ENCODE measurements around the gene ACAP1. TPM values are rescaled to one million over a fixed set of nuclear protein-coding genes. Genes with fewer than 3 reads are reported as not detected.
A peak's percentile ranks its signal among the peaks of the same experiment; 100 is the strongest.

The ACAP1 gene
- total RNA-seq, 1 experiment from 2014 or later, result 17.8 TPM

DNA sequence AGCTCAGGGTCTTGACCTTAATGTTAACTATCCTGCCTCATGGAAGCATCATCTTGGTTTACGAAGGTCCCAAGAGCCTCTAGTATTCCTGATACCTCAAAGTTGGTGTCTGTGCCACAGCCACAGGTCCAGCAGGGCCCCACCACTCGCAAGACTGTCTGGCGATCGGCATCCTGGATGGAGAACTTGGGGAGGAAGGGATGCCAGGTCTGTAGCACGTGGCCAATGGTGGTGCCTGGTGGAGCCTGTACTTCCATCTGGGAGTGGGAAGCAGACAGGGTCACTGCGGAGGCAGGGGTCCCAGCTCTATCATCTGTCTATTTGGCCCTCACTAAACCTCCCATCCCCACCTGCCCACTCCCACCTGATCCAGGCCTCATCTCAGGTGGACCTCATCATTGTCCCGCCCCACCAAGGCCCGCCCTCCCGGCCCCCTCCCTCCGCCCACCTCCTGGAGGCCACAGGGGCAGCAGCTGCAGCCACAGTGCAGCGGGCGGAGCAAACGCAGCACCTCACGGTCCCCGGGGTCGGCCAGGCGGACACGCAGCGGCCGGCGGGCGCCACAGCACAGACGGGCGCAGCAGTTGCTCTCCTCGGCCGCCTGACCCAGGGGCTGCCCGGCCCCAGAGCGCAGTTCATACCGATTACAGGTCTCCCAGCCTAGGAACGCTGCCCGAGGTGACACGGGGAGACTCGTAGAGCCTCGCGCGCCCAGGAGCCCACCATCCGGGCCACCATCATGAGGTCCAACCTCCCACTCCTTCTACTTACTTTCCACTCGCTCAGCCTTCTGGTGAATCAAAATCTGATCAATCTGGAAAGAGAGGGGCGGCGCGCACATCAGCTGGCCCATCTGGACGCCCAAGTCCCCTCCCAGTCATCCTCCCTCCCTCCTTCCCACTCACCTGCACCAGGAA lies 56.6 kb downstream of the ACAP1 start:
- Histone ChIP-seq H3K36me3 (replicated peaks; ENCODE audit: control insufficient read depth, insufficient read depth, low read length) (peaks cover 12% of the 10 kb centered on the region), H3K27me3 (ENCODE audit: control insufficient read depth, insufficient read depth, low read length) (no peaks in the 10 kb centered on the region), H3K4me3 (ENCODE audit: insufficient read depth, low read depth, low read length) (peak overlapping the region; percentile 68; the same call in 1 of the 2 replicates)
- peak; percentile 81 for DNase-seq

DNA sequence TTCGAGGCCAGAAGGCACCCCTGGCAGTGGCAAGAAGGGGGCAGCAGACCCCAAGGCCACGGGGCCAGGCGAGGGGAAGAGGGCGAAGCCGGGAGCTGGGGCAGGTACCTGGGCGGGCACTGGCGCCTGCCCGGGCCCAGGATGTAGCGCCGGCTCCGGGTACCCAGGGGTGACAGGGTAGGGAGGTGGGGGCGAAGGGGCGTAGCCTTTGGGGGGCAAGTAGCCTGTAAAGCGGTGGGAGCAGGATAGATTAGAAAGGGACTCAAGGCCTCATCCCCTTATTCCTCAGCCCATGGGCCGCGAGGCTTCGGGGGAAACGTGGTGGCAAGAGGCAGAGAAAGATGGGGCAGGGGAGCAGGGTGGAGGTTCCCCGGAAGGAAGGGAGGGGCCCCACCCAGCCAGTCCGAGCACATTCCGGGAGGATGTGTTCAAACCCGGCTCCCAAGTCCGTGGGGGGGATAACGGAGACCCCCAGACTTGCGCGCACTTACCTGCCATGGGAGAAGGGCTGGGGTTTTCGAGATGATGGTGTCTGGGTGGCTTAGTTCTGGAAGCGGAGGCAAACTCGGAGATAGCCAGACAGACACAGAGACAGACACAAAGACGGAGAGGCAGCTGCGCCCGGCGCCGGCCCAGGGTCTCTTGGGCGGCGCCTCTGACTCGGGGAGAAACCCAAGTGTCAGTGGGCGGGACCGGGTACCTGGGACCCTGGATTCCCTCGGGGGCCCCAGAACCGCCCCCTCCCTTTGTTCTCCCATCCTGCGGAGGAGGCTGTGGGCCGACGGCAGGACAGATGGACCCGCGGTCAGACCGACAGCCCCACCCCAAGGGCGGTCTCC lies 57.5 kb downstream of the ACAP1 start:
- Histone ChIP-seq H3K4me3 (ENCODE audit: insufficient read depth, low read depth, low read length) (peak overlapping the region; percentile 68), H3K36me3 (replicated peaks; ENCODE audit: control insufficient read depth, insufficient read depth, low read length) (peaks cover 12% of the 10 kb centered on the region), H3K27me3 (ENCODE audit: control insufficient read depth, insufficient read depth, low read length) (no peaks in the 10 kb centered on the region)
- peak; percentile 97 for DNase-seq

DNA sequence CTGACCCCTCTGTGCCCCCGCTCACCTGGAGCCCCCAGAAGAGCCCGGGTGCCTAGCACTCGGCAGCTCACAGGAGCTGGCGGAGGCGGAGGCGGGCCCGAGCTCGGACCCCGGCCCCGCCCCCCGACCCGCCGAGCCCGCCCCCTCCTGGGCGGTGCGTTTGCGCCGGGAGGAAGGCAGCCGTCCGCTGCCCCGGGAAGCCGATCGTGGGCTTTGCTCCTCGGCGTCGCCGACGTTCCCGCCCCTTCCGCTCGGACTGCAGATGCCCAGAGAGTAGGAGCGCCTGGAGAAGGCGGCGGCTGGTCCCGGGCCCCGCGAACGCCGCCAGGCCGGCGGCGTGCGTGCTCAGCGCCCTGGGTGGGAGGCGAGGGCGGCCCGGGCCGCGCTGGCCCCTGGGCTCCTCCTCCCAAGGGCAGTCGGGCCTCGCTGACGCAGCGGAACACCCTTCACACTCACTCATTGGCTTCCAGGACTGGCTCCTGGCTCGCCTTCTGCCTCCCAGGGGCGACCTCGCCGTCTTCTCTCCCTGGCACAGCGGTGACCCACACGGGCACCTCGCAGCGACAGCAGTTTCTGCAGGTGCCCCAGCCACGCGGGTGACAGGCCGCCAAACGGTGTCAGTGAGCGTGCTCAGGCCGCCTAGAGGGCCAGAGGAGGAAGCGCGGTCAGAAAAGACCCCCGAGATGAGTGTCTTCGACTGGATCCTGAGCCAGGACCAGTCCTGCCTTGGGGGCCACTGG lies 58.3 kb downstream of the ACAP1 start, which contains the start of gene PLSCR3:
Gene PLSCR3 (minus strand): TSS at position 74 of the 740 bp plus-strand sequence. CDS start 415 bp downstream, outside the sequence.
- DNase-seq, result peak; percentile 99
- Histone ChIP-seq H3K4me3 (ENCODE audit: insufficient read depth, low read depth, low read length) (peak within 1 kb of the TSS; percentile 68), H3K27me3 (ENCODE audit: control insufficient read depth, insufficient read depth, low read length) (no peaks in the 10 kb centered on the region), H3K36me3 (replicated peaks; ENCODE audit: control insufficient read depth, insufficient read depth, low read length) (peaks cover 7% of the 10 kb centered on the region)

DNA sequence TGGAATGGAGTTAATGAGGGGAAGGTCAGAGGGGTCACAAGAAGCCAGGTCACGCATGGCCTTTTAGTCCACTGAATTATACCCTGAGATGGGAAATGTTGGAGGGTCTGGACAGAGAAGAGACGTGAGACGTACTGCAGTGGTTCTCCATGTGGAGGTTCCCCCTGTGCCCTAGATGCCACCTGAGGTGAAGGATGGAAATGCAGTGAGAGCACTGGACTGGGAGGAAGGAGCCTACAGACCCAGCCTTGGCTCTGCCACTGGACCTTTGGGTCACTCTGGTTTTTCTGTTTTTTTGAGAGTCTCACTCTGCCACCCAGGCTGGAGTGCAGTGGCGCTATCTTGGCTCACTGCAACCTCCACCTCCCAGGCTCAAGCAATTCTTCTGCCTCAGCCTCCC lies 59.8 kb downstream of the ACAP1 start:
- Histone ChIP-seq H3K4me3 (ENCODE audit: insufficient read depth, low read depth, low read length) (no peak overlapping the region), H3K27me3 (ENCODE audit: control insufficient read depth, insufficient read depth, low read length) (no peaks in the 10 kb centered on the region), H3K36me3 (replicated peaks; ENCODE audit: control insufficient read depth, insufficient read depth, low read length) (peaks cover 7% of the 10 kb centered on the region)
- DNase-seq, result peak; percentile 31

DNA sequence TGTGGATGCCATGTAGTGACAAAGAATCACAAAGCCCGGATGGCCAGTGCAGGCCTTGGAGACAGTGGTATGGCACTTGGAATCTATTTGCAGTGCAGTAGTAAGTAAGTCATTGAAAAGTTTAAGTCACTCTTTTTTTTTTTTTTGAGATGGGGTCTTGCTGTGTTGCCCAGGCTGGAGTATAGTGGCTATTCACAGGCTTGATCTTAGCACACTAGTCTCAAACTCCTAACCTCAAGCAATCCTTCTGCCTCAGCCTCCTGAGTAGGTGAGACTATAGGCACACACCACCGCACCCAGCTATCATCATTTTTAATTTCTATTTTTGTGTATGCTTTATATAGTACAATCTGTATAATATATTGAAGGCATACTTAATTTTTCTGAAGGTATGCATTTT lies 62.3 kb downstream of the ACAP1 start:
- no peak for DNase-seq
- no peaks in the 10 kb centered on the region for H3K27me3 ChIP-seq (ENCODE audit: control insufficient read depth, insufficient read depth, low read length)
- no peak overlapping the region for H3K4me3 ChIP-seq (ENCODE audit: insufficient read depth, low read depth, low read length)
- peaks cover 4% of the 10 kb centered on the region for H3K36me3 ChIP-seq (replicated peaks; ENCODE audit: control insufficient read depth, insufficient read depth, low read length)

Other genes starting within 250 kb of the ACAP1 start
- gene ASGR2, start 221.7 kb upstream of the ACAP1 start, total RNA-seq (2014; rRNA removed; shearing (Covaris generic)), result not detected in 2 replicates
- 12.3 and 15.4 TPM in 2 replicates for gene ASGR1, start 157.2 kb upstream of the ACAP1 start, total RNA-seq (2014; rRNA removed; shearing (Covaris generic))
- 21.0 and 27.6 TPM in 2 replicates for gene DLG4, start 116.7 kb upstream of the ACAP1 start, total RNA-seq (2014; rRNA removed; shearing (Covaris generic))
- gene ACADVL, start 116.6 kb upstream of the ACAP1 start, total RNA-seq (2014; rRNA removed; shearing (Covaris generic)), result 362 and 410 TPM in 2 replicates
- gene DVL2, start 102.0 kb upstream of the ACAP1 start, total RNA-seq (2014; rRNA removed; shearing (Covaris generic)), result 75.0 and 90.9 TPM in 2 replicates
- gene PHF23, start 97.1 kb upstream of the ACAP1 start, total RNA-seq (2014; rRNA removed; shearing (Covaris generic)), result 54.9 and 56.2 TPM in 2 replicates
- 185 and 231 TPM in 2 replicates for gene GABARAP, start 94.1 kb upstream of the ACAP1 start, total RNA-seq (2014; rRNA removed; shearing (Covaris generic))
- 58.8 and 59.9 TPM in 2 replicates for gene CTDNEP1, start 84.8 kb upstream of the ACAP1 start, total RNA-seq (2014; rRNA removed; shearing (Covaris generic))
- 66.4 and 77.4 TPM in 2 replicates for gene ELP5, start 84.3 kb upstream of the ACAP1 start, total RNA-seq (2014; rRNA removed; shearing (Covaris generic))
- 30.8 and 40.8 TPM in 2 replicates for gene CLDN7, start 74.1 kb upstream of the ACAP1 start, total RNA-seq (2014; rRNA removed; shearing (Covaris generic))
- gene SLC2A4, start 54.8 kb upstream of the ACAP1 start, total RNA-seq (2014; rRNA removed; shearing (Covaris generic)), result 3.8 and 6.6 TPM in 2 replicates
- 12.2 and 21.8 TPM in 2 replicates for gene YBX2, start 41.9 kb upstream of the ACAP1 start, total RNA-seq (2014; rRNA removed; shearing (Covaris generic))
- gene EIF5A, start 28.9 kb upstream of the ACAP1 start, total RNA-seq (2014; rRNA removed; shearing (Covaris generic)), result 865 and 1,116 TPM in 2 replicates
- 52.8 and 60.2 TPM in 2 replicates for gene GPS2, start 21.2 kb upstream of the ACAP1 start, total RNA-seq (2014; rRNA removed; shearing (Covaris generic))
- 33.5 and 34.1 TPM in 2 replicates for gene NEURL4, start 7.2 kb upstream of the ACAP1 start, total RNA-seq (2014; rRNA removed; shearing (Covaris generic))
- gene KCTD11, start 15.6 kb downstream of the ACAP1 start, total RNA-seq (2014; rRNA removed; shearing (Covaris generic)), result 1.1 and 2.2 TPM in 2 replicates
- gene TMEM95, start 18.6 kb downstream of the ACAP1 start, total RNA-seq (2014; rRNA removed; shearing (Covaris generic)), result not detected in 2 replicates
- 7.0 and 8.9 TPM in 2 replicates for gene TNK1, start 44.6 kb downstream of the ACAP1 start, total RNA-seq (2014; rRNA removed; shearing (Covaris generic))
- 26.5 and 27.8 TPM in 2 replicates for gene PLSCR3, start 58.0 kb downstream of the ACAP1 start, total RNA-seq (2014; rRNA removed; shearing (Covaris generic))
- 280 and 385 TPM in 2 replicates for gene TMEM256, start 67.6 kb downstream of the ACAP1 start, total RNA-seq (2014; rRNA removed; shearing (Covaris generic))
- gene NLGN2, start 71.3 kb downstream of the ACAP1 start, total RNA-seq (2014; rRNA removed; shearing (Covaris generic)), result 11.6 and 15.7 TPM in 2 replicates
- gene SPEM1, start 83.8 kb downstream of the ACAP1 start, total RNA-seq (2014; rRNA removed; shearing (Covaris generic)), result not detected in 2 replicates
- gene SPEM2, start 89.1 kb downstream of the ACAP1 start, total RNA-seq (2014; rRNA removed; shearing (Covaris generic)), result not detected in 2 replicates
- gene SPEM3, start 92.3 kb downstream of the ACAP1 start, total RNA-seq (2014; rRNA removed; shearing (Covaris generic)), result not detected in 2 replicates
- gene TMEM102, start 98.9 kb downstream of the ACAP1 start, total RNA-seq (2014; rRNA removed; shearing (Covaris generic)), result 14.5 and 15.8 TPM in 2 replicates
- gene FGF11, start 103.0 kb downstream of the ACAP1 start, total RNA-seq (2014; rRNA removed; shearing (Covaris generic)), result 12.5 and 20.7 TPM in 2 replicates
- gene CHRNB1, start 108.5 kb downstream of the ACAP1 start, total RNA-seq (2014; rRNA removed; shearing (Covaris generic)), result 6.6 and 6.8 TPM in 2 replicates
- gene ZBTB4, start 143.1 kb downstream of the ACAP1 start, total RNA-seq (2014; rRNA removed; shearing (Covaris generic)), result 9.0 and 10.4 TPM in 2 replicates
- gene SLC35G6, start 144.9 kb downstream of the ACAP1 start, total RNA-seq (2014; rRNA removed; shearing (Covaris generic)), result not detected in 2 replicates
- gene POLR2A, start 147.8 kb downstream of the ACAP1 start, total RNA-seq (2014; rRNA removed; shearing (Covaris generic)), result 46.1 and 48.6 TPM in 2 replicates
- gene TNFSF12, start 212.5 kb downstream of the ACAP1 start, total RNA-seq (2014; rRNA removed; shearing (Covaris generic)), result 6.2 and 9.6 TPM in 2 replicates
- 0.94 and 1.7 TPM in 2 replicates for gene TNFSF13, start 222.2 kb downstream of the ACAP1 start, total RNA-seq (2014; rRNA removed; shearing (Covaris generic))
- 137 and 203 TPM in 2 replicates for gene SENP3, start 225.4 kb downstream of the ACAP1 start, total RNA-seq (2014; rRNA removed; shearing (Covaris generic))
- gene CD68, start 243.1 kb downstream of the ACAP1 start, total RNA-seq (2014; rRNA removed; shearing (Covaris generic)), result 0.22 and 0.55 TPM in 2 replicates
- 111 and 146 TPM in 2 replicates for gene MPDU1, start 247.3 kb downstream of the ACAP1 start, total RNA-seq (2014; rRNA removed; shearing (Covaris generic))